Fibroblast of lung (primary cell): ENCODE results near the gene SORCS2. TPM values are rescaled to one million over a fixed set of nuclear protein-coding genes. Genes with fewer than 3 reads are reported as not detected.

ENCODE experiments used
- DNase-seq, 2 donors: peaks; one replicate each; pipeline versions ENCODE4 v3.0.0 to v3.0.0-alpha.2; 2010; ENCODE audit warnings: low read depth in 2 of 2
- H2AFZ ChIP-seq: 2 replicates; pipeline ENCODE4 v1.5.1; 2012; ENCODE audit warnings: low read length, control low read depth, inconsistent platforms
- H3K27ac ChIP-seq: 2 replicates; pipeline ENCODE4 v1.5.1; 2011; ENCODE audit warnings: low read length, control low read depth; ENCODE audit not compliant: insufficient read depth
- H3K27me3 ChIP-seq: 2 replicates; pipeline ENCODE4 v1.5.1; 2011; ENCODE audit warnings: mild to moderate bottlenecking, low read length; ENCODE audit not compliant: control insufficient read depth, insufficient read depth
- H3K36me3 ChIP-seq: 2 replicates; pipeline ENCODE4 v1.5.1; 2011; ENCODE audit warnings: low read length; ENCODE audit not compliant: control insufficient read depth, insufficient read depth
- H3K4me1 ChIP-seq: 2 replicates; pipeline ENCODE4 v1.5.1; 2011; ENCODE audit warnings: low read length; ENCODE audit not compliant: control insufficient read depth, insufficient read depth; ENCODE audit errors: extremely low read depth
- H3K4me2 ChIP-seq: 2 replicates; pipeline ENCODE4 v1.5.1; 2011; ENCODE audit warnings: low read length, control low read depth; ENCODE audit not compliant: insufficient read depth; ENCODE audit errors: extremely low read depth
- H3K4me3 ChIP-seq, 4 experiments: fragments of 200-600 bp in 1 of 4; sonication (generic) in 1 of 4; replicated peaks in 1 of 4; 2 replicates each; pipeline ENCODE4 v1.5.1; 2011 to 2016; ENCODE audit warnings: low read length in 4 of 4, low read depth in 3 of 4, mild to moderate bottlenecking in 3 of 4, control low read depth in 2 of 4, inconsistent platforms in 1 of 4, mixed read lengths in 1 of 4; ENCODE audit not compliant: insufficient read depth in 1 of 4; ENCODE audit errors: control extremely low read depth in 1 of 4
- H3K79me2 ChIP-seq: 2 replicates; pipeline ENCODE4 v1.5.1; 2012; ENCODE audit warnings: mild to moderate bottlenecking, low read length, inconsistent platforms; ENCODE audit not compliant: control insufficient read depth, insufficient read depth
- H3K9ac ChIP-seq: 2 replicates; pipeline ENCODE4 v1.5.1; 2011; ENCODE audit warnings: mild to moderate bottlenecking, low read length, control low read depth; ENCODE audit not compliant: insufficient read depth
- H3K9me3 ChIP-seq: 2 replicates; pipeline ENCODE4 v1.5.1; 2012; ENCODE audit warnings: low read depth, low read length; ENCODE audit not compliant: control insufficient read depth, insufficient read depth
- H4K20me1 ChIP-seq: 2 replicates; pipeline ENCODE4 v1.5.1; 2011; ENCODE audit warnings: low read length; ENCODE audit not compliant: control insufficient read depth, insufficient read depth; ENCODE audit errors: extremely low read depth
- CTCF ChIP-seq, 2 donors: IDR thresholded peaks in 1 of 2; conservative IDR thresholded peaks in 1 of 2; 1 replicate in 1 of 2; 2 replicates in 1 of 2; pipeline ENCODE4 v1.5.1; 2011 to 2012; ENCODE audit warnings: low read length in 2 of 2, control low read depth in 1 of 2, inconsistent platforms in 1 of 2, low read depth in 1 of 2, mild to moderate bottlenecking in 1 of 2
- EZH2 ChIP-seq: IDR thresholded peaks from 2 replicates; pipeline ENCODE4 v1.5.1; 2012; ENCODE audit warnings: low read length, control low read depth, mild to moderate bottlenecking; ENCODE audit errors: missing control alignments
- polyA plus RNA-seq, 2 donors: library from polyadenylated mRNA; depleted of rRNA in 1 of 2; stranded (reverse) in 1 of 2; unstranded in 1 of 2; fragments of >200 nt; gene quantifications; 2 replicates each; pipeline ENCODE4 v1.2.1, GENCODE V29; 2011 to 2012; ENCODE audit warnings: missing spikeins in 1 of 2
- total RNA-seq: library from RNA; depleted of rRNA; stranded (reverse); fragments of >200 nt; gene quantifications from 2 replicates; pipeline ENCODE4 v1.2.1, GENCODE V29; 2014

Gene SORCS2
- total and polyA plus RNA-seq, 2 donors (not counting 1 experiment from before 2014, with no cell fraction given) = 0.17 to 0.41 TPM

GRCh38 chr4:7167706-7168105 lies 24.6 kb upstream of the SORCS2 start:
- H3K4me2 ChIP-seq = no peak overlapping the region
- H3K4me3 ChIP-seq = no peak overlapping the region
- H2AFZ ChIP-seq = no peak overlapping the region
- no peaks in the 10 kb centered on the region for H3K79me2 ChIP-seq
- H3K4me1 ChIP-seq = no peaks in the 10 kb centered on the region
- H3K27me3 ChIP-seq = peaks cover 4% of the 10 kb centered on the region
- no peak overlapping the region for H3K27ac ChIP-seq
- no peaks in the 10 kb centered on the region for H3K9me3 ChIP-seq
- H3K9ac ChIP-seq = no peak overlapping the region
- no peak for TF ChIP-seq CTCF (conservative IDR thresholded peaks at IDR 0.05 in 1 of 2, IDR thresholded peaks at IDR 0.05 in 1 of 2; ENCODE audit: low read depth in 1 of 2, low read length in 2 of 2)
- no peak for TF ChIP-seq EZH2
- DNase-seq = no peak
- H4K20me1 ChIP-seq = no peaks in the 10 kb centered on the region
- no peaks in the 10 kb centered on the region for H3K36me3 ChIP-seq

DNA sequence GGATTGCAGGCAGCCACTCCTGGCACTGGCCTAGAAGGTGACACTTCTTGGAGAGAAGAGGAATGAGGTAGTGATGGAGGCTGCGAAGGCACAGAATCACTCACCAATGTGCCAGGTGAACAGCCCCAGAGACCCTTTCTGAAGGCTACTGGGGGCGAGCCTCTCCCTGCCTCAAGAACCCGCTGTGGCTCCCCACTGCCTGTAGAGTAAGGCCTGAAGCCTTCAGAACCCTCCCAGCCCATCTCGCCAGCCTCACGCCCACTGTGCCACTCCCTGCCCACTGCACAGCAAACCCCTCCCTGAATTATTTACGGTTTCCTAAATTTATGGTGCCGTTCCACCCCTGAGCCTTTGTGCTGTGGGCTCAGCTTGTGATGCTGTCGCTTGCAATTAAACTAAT lies 24.2 kb upstream of the SORCS2 start:
- H3K9me3 ChIP-seq = no peaks in the 10 kb centered on the region
- no peaks in the 10 kb centered on the region for H3K79me2 ChIP-seq
- no peak for TF ChIP-seq EZH2
- TF ChIP-seq CTCF (conservative IDR thresholded peaks at IDR 0.05 in 1 of 2, IDR thresholded peaks at IDR 0.05 in 1 of 2; ENCODE audit: low read depth in 1 of 2, low read length in 2 of 2) = no peak
- no peak overlapping the region for H3K4me2 ChIP-seq
- DNase-seq = no peak
- no peak overlapping the region for H3K4me3 ChIP-seq
- no peak overlapping the region for H3K9ac ChIP-seq
- no peak overlapping the region for H3K27ac ChIP-seq
- H3K4me1 ChIP-seq = no peaks in the 10 kb centered on the region
- no peaks in the 10 kb centered on the region for H4K20me1 ChIP-seq
- peaks cover 4% of the 10 kb centered on the region for H3K27me3 ChIP-seq
- H2AFZ ChIP-seq = no peak overlapping the region
- no peaks in the 10 kb centered on the region for H3K36me3 ChIP-seq

GRCh38 chr4:7169134-7169533 lies 23.2 kb upstream of the SORCS2 start:
- Histone ChIP-seq H3K4me3 (no peak overlapping the region), H3K4me1 (no peaks in the 10 kb centered on the region), H3K9me3 (no peaks in the 10 kb centered on the region), H3K27ac (no peak overlapping the region), H2AFZ (no peak overlapping the region), H3K79me2 (no peaks in the 10 kb centered on the region), H3K27me3 (peaks cover 4% of the 10 kb centered on the region), H3K36me3 (no peaks in the 10 kb centered on the region), H3K9ac (no peak overlapping the region), H3K4me2 (no peak overlapping the region), H4K20me1 (no peaks in the 10 kb centered on the region)
- DNase-seq = no peak
- TF ChIP-seq EZH2 (no peak), CTCF (conservative IDR thresholded peaks at IDR 0.05 in 1 of 2, IDR thresholded peaks at IDR 0.05 in 1 of 2; ENCODE audit: low read depth in 1 of 2, low read length in 2 of 2) (no peak)
